Lower leg skin (tissue), 3 donors: ENCODE measurements around the gene ANKRD13C.

Source experiments
- POLR2A ChIP-seq, 2 donors: fragments of 450-650 bp; IDR thresholded peaks; one replicate each; pipeline ENCODE4 v1.6.1; 2016 to 2017; ENCODE audit warnings: antibody characterized with exemption in 2 of 2, mild to moderate bottlenecking in 1 of 2, moderate library complexity in 1 of 2
- TF ChIP-seq, protein P1 (sequence below), 3 donors: fragments of 450-650 bp; IDR thresholded peaks; one replicate each; pipeline ENCODE4 v1.5.1; 2016; ENCODE audit warnings: antibody characterized with exemption in 3 of 3, mild to moderate bottlenecking in 3 of 3, moderate library complexity in 2 of 3

DNA sequence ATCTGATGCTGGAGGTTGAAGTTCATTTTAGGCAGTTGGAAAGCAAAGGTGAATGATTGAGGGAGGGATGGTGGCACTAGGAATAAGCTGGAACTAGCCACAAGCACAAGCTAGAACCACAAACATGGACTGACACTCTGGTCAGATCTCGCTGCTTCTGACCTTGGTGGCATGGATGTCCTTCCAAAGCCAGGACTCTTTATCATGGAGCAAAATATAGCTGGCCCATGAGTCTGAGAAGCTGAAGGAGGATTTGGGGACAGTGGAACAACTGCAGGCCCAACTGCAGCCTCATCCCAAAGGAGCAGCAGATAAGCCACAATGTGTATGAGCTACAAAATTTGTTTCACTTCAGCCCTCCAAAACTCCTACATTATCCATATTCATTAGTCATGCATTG, 97.9 kb downstream of the ANKRD13C start:
- TF ChIP-seq POLR2A (IDR thresholded peaks at IDR 0.05): no peak
- TF ChIP-seq, protein P1, sequence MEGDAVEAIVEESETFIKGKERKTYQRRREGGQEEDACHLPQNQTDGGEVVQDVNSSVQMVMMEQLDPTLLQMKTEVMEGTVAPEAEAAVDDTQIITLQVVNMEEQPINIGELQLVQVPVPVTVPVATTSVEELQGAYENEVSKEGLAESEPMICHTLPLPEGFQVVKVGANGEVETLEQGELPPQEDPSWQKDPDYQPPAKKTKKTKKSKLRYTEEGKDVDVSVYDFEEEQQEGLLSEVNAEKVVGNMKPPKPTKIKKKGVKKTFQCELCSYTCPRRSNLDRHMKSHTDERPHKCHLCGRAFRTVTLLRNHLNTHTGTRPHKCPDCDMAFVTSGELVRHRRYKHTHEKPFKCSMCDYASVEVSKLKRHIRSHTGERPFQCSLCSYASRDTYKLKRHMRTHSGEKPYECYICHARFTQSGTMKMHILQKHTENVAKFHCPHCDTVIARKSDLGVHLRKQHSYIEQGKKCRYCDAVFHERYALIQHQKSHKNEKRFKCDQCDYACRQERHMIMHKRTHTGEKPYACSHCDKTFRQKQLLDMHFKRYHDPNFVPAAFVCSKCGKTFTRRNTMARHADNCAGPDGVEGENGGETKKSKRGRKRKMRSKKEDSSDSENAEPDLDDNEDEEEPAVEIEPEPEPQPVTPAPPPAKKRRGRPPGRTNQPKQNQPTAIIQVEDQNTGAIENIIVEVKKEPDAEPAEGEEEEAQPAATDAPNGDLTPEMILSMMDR (IDR thresholded peaks at IDR 0.05): no peak
